Activated CD8-positive, alpha-beta memory T cell treated with anti-CD3 and anti-CD28 coated beads, Interleukin-2, amount 50 U/mL, for 48 hours (primary cell): ENCODE data around the gene MYL6B.
A peak's percentile ranks its signal among the peaks of the same experiment; 100 is the strongest.
"Not testable (repeated sequence)": the region's sequence is repeated elsewhere in the genome, so short reads cannot be mapped to it uniquely, and the experiment has no call there.

Experiments
- DNase-seq: peaks from one replicate; pipeline ENCODE4 v3.0.0-alpha.2; 2020

The MYL6B gene

GRCh38 chr12:56178347-56178746 is 26.0 kb downstream of the MYL6B start:
- DNase-seq = no peak

GRCh38 chr12:56186957-56187356 is 34.6 kb downstream of the MYL6B start:
- no peak for DNase-seq

DNA sequence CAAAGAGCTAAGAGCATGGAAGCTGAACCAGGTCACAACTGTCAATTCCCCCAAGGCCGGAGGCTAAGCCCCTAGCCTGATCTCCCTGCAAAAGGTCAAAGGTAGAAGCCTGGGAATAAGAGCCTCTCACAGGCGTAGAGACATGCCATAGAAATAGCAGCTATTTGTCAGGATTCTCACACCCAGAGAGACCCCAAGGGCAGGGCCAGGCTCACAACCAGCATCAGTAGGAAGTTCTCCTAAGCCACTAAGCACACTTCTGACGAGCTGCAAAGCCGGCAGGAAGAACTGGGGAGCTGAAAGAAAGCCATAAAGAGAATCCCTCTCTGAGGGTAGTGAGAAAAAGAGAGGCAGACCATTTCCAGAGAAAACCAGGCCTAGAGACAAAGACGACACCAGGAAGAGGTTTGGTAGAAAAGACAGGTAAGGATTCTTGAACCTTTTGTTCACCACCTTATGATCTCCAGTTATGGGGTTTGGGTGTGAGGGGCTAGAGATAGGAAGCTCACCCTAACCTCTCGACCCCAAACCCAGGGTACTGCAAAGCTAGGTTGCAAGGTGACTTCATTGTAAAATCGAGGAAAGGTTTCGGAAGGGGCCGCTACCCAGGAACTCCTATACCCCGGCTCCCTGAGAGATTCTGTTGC is 35.9 kb downstream of the MYL6B start:
- DNase-seq = no peak

GRCh38 chr12:56188778-56189098 is 36.4 kb downstream of the MYL6B start:
- peak; percentile 71 for DNase-seq

DNA sequence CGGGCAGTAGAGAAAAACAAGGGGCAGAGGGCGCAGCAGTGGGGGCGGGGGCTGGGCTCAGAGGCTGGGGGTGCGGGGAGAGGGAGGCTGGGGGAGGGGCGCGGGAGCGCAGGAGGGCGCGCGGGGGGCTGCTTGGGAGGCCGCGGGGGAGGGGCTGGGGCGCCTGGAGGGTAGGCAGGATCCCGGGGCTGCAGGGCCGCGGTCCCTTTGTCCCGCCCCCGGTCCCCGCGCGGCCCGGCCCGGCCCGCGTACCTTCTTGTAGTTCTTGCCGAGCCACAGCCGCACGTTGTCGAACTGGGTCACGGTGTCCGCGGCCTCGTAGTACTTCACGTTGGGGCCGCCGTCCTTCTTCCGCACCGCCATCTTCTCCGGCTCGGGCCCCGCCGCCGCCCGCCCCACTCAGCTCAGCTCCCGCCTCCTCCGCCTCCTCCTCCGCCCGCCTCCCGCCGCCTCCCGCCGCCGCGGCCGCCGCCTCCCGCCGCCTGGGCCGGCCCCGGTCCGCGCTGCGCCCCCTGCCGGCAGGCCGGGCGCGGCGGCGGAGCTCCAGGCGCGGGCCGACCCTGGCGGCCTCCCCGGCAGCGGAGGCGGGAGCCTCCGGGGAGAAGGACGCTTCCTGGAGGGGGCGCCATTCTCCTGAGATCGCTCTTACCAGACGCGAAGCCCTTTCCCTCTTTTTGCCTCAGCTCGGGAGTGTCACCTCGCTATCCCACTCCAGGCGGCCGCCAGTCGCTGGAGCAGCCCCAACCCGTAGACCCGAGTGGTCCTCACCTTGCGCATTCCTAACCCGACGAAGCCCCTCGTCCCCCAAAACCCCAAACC is 36.9 kb downstream of the MYL6B start, which contains the start of gene SMARCC2:
Gene SMARCC2, minus strand, starts transcription at position 385 of the 819 bp plus-strand sequence. Its CDS starts 22 bp downstream, at position 363.
- peak; percentile 91 for DNase-seq

- DNase-seq = peak; percentile 100
Measured at GRCh38 chr12:56189918-56190694, 37.7 kb downstream of the MYL6B start.

DNA sequence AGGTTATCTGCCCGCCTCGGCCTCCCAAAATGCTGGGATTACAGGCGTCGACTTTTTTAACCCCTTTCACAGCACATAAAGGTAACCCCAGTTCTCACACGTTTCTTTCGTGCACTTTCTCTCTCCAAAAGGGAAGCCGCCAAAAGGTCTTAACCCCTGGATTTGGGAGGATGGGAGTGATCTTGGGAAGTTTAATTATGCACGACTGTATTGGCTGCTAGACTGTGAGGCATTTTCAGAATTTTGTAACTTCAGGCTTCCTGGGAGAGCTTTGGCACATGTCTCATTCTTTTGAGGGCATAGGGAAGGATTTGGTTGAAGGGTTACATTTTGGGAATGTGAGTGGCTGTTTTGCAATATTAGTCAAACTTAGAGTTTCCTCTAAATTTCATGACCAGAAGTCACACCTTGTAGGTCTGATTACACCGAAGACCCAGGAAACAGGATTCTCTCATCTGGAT is 38.3 kb downstream of the MYL6B start:
- no peak for DNase-seq

GRCh38 chr12:56192582-56192981 is 40.2 kb downstream of the MYL6B start:
- DNase-seq = no peak

GRCh38 chr12:56193025-56193578 is 40.7 kb downstream of the MYL6B start:
- DNase-seq = peak; percentile 70

DNA sequence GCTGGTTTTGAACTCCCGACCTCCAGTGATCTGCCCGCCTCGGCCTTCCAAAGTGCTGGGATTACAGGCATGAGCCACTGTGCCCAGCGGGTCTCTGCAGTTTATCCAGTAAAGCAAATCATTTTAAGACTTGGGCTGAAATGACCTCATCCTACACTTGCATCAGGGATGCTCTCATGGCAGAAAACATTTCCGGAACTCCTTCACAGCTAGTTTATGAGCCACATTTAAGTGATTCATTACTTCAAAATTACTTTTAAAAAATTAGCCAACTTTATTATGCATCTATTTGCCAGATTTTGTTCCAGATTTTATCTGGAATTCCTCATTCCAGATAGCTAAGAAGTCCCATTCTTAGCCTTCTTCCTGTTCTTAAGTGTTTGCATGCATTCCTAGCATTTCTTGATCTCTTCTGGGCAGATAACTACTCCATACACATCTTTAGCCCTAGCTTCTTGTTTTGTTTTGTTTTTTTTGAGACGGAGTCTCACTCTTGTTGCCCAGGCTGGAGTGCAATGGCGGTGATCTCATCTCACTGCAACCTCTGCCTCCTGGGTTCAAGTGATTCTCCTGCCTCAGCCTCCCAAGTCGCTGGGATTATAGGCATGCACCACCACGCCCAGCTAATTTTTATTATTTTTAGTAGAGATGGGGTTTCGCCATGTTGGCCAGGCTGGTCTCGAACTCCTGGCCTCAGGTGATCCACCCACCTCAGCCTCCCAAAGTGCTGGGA is 44.6 kb downstream of the MYL6B start:
- DNase-seq = not testable (repeated sequence)

- DNase-seq = no peak
Measured at GRCh38 chr12:56197921-56198635, 45.7 kb downstream of the MYL6B start.

DNA sequence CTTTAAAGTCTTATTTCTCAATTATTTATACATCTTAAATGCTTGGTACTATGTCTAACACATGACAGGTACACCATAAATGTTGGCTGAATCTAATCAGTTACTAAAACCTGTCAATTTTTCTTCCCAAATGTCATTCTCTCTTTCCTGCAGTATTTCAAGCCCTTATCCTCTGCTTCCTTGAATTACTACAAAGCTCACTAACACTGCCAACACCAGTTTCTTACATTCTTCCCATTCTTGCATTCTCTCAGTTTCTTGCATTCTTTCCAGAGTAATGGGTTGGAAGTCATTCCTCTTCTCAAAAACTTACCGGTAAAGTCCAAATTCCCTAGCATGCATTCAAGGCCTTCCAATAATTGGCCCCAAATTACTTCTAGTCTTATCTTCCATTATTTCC is 46.4 kb downstream of the MYL6B start:
- no peak for DNase-seq

GRCh38 chr12:56202366-56202765 is 50.0 kb downstream of the MYL6B start:
- no peak for DNase-seq

GRCh38 chr12:56202838-56203237 is 50.5 kb downstream of the MYL6B start:
- no peak for DNase-seq

DNA sequence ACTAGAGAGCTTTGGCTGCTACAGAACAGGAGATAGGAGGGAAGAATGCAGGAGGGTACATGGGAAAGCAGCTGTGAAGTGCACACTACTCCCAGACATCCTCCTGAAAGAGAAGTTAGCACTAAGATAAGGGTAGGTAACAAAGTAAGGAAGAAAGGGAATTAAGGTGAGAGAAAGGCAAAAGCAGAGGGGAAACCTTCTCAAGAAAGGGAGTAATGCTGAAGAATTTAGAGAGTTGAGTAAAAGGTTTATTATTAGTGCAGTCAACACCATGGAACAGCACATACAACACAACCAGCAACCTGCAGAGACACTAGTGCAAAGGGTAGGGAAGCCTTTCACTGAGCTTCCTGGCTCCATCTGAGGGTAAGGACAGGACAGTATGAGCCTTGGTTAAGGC is 51.9 kb downstream of the MYL6B start:
- no peak for DNase-seq

GRCh38 chr12:56205445-56205844 is 53.1 kb downstream of the MYL6B start:
- no peak for DNase-seq

- DNase-seq = peak; percentile 61
Measured at GRCh38 chr12:56206452-56207166, 54.2 kb downstream of the MYL6B start.
